ENCODE results near the gene LYPLAL1.

Gene LYPLAL1

DNA sequence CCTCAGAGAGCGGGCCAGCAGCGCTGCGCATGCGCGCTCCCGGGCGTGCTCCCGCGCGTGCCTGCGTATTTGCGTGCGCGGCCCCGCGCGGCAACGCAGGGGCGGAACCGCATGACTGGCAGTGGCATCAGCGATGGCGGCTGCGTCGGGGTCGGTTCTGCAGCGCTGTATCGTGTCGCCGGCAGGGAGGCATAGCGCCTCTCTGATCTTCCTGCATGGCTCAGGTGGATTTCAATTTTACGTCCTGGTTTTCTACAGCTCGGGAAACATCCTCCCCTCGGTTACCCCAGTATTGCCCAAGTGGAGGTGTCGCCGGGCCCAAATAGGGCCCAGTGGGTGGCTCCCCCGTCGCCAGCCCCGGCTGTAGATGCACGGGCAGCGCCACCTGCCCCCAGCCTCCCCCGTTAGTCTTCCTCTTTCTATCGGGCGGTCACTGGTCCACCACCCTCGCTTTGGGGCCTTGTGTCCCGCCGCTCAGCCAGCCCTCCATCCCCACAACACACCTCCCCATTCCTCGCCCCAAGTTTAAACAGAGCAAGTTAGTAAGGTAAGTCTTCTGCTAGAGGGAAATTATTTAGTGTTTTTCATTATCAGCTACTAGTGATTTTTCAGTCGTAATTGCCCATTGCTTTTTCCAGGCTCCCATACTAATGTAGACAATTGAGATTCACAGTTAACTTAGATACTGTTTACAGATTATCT is at the start of gene LYPLAL1:
LYPLAL1 (plus strand) TSS at position 121 of the 702 bp plus-strand sequence; CDS start at position 134, 13 bp downstream.
- TF ChIP-seq, protein P1, sequence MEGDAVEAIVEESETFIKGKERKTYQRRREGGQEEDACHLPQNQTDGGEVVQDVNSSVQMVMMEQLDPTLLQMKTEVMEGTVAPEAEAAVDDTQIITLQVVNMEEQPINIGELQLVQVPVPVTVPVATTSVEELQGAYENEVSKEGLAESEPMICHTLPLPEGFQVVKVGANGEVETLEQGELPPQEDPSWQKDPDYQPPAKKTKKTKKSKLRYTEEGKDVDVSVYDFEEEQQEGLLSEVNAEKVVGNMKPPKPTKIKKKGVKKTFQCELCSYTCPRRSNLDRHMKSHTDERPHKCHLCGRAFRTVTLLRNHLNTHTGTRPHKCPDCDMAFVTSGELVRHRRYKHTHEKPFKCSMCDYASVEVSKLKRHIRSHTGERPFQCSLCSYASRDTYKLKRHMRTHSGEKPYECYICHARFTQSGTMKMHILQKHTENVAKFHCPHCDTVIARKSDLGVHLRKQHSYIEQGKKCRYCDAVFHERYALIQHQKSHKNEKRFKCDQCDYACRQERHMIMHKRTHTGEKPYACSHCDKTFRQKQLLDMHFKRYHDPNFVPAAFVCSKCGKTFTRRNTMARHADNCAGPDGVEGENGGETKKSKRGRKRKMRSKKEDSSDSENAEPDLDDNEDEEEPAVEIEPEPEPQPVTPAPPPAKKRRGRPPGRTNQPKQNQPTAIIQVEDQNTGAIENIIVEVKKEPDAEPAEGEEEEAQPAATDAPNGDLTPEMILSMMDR (IDR thresholded peaks at IDR 0.05; ENCODE audit: insufficient read depth, low read depth, low read length, missing control alignments): peak; percentile 14

DNA sequence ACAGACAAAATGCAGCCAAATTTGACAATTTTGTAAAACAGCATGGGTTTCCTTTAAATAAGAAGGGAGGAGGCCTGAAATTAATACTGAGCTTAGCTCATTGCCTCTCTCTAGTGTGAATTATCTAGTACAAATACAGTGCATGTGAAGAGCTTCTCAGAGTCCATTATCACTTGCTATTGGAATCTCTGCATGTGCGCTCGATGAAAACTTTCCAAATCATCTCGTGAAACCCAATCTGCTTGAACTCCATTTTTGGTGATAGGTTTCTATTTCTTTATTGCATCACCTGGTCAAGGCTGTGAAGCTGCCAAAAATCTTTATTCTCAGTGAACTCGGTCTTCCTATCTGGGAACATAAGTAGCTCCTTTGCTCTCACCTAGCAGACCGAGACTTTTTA is 49.5 kb upstream of the LYPLAL1 start:
- TF ChIP-seq, protein P1 (IDR thresholded peaks at IDR 0.05; ENCODE audit: insufficient read depth, low read depth, low read length, missing control alignments): no peak
- H3K4me3 ChIP-seq (ENCODE audit: low read depth, low read length): no peak overlapping the region
- no peak for DNase-seq (ENCODE audit: low read depth)

More for the DNA sequence above, at the start of gene LYPLAL1:
- peak within 1 kb of the TSS; percentile 76 for H3K4me3 ChIP-seq (ENCODE audit: low read depth, low read length)
- DNase-seq (ENCODE audit: low read depth): peak; percentile 96

GRCh38 chr1:219125342-219125741 is 48.3 kb upstream of the LYPLAL1 start:
- no peak for DNase-seq (ENCODE audit: low read depth)
- H3K4me3 ChIP-seq (ENCODE audit: low read depth, low read length): no peak overlapping the region
- TF ChIP-seq, protein P1 (IDR thresholded peaks at IDR 0.05; ENCODE audit: insufficient read depth, low read depth, low read length, missing control alignments): no peak

GRCh38 chr1:219126377-219126776 is 47.3 kb upstream of the LYPLAL1 start:
- no peak for DNase-seq (ENCODE audit: low read depth)
- TF ChIP-seq, protein P1 (IDR thresholded peaks at IDR 0.05; ENCODE audit: insufficient read depth, low read depth, low read length, missing control alignments): no peak
- H3K4me3 ChIP-seq (ENCODE audit: low read depth, low read length): no peak overlapping the region

- no peak overlapping the region for H3K4me3 ChIP-seq (ENCODE audit: low read depth, low read length)
- DNase-seq (ENCODE audit: low read depth): no peak
Measured at GRCh38 chr1:219128957-219129356, 44.7 kb upstream of the LYPLAL1 start.

GRCh38 chr1:219130366-219130935 is 43.2 kb upstream of the LYPLAL1 start:
- no peak for DNase-seq (ENCODE audit: low read depth)
- TF ChIP-seq, protein P1 (IDR thresholded peaks at IDR 0.05; ENCODE audit: insufficient read depth, low read depth, low read length, missing control alignments): no peak
- H3K4me3 ChIP-seq (ENCODE audit: low read depth, low read length): no peak overlapping the region

More at GRCh38 chr1:219128957-219129356, 44.7 kb upstream of the LYPLAL1 start:
- TF ChIP-seq, protein P1 (IDR thresholded peaks at IDR 0.05; ENCODE audit: insufficient read depth, low read depth, low read length, missing control alignments): no peak

Measured in GM12865 (cell line).